Stimulated activated CD8-positive, alpha-beta memory T cell treated with anti-CD3 and anti-CD28 coated beads, Interleukin-12 subunit alpha, Interleukin-12 subunit beta, amount 100 ng/mL, for 24 hours (primary cell): ENCODE data around the gene TEAD3.
"Not testable (repeated sequence)": the region's sequence is repeated elsewhere in the genome, so short reads cannot be mapped to it uniquely, and the experiment has no call there.

ENCODE experiments used
- DNase-seq: peaks from one replicate; pipeline ENCODE4 v3.0.0-alpha.2; 2020; ENCODE audit errors: extremely low read depth

Gene TEAD3

DNA sequence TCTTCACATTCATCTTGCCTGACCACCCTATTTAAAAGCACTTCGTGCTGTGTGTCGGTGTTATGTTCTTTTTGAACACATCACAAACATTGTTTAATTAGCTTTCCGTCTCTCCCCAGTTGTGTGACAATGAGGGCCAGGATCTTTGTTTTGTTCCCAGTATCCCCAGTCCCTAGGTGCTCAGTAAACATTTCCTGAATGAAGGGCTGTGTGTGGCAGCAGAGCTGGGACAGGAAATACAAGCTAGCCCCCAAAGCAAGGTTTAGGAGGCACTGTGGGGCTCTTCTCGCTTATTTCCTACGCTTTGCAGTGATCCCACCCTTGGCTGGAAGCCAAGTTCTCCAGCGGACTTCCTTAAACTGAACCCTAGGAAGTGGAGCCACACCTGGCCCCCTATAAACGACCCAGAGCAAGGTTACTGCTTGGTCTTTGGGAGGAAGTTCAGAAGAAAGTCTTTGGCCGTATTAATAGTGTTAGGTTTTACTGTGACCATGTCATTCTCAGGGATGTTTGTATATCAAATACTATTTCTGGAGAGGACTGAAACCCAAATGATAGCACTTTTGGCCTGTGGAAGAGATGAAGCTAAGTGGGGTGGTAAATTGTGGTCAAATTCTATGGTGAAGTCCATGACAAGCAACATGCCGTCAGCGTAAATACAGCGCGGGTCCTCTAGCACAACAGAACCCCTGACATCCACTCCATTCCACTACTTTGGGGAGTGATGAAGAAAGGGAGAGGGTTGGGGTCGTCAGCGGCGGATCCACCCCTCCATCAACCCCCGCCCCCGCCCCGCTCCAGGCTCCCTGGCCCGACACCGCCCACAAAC, 45.3 kb downstream of the TEAD3 start:
- no peak for DNase-seq

- DNase-seq = no peak
Observed at GRCh38 chr6:35449287-35449881, 47.5 kb downstream of the TEAD3 start.

DNA sequence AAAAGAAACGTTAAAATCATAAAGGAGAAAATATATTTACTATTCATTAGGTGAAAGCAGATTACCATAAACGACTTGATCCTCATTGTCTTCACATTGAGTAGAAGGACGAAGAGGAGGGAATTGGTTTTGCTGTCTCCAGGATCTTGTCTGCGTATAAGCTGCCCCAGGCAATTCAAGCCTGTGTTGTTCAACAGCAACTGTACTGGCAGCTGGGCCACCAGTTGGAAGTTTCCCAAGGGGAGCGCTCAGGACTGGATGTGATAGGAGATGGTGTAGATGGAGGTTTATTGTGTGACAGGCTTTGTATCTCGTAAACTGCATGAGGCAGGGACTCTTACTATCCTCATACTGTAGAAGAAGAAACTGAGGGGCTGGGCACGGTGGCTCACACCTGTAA, 48.7 kb downstream of the TEAD3 start:
- no peak for DNase-seq

DNA sequence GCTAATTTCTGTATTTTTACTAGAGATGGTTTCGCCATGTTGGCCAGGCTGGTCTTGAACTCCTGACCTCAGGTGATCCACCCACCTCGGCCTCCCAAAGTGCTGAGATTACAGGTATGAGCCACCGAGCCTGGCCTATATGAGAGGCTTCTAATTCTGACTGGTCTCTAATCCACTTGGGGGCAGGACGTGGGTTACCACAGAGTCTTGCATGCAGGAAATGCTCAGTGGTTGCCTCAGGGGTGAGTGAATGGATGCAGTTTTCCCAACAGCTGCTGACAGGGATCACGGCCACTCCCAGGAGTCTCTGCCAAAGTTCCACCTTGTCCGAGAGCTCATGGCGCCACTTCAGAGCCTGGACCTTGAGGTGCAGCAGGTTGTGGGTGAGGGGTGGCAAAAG, 51.2 kb downstream of the TEAD3 start:
- DNase-seq = no peak

DNA sequence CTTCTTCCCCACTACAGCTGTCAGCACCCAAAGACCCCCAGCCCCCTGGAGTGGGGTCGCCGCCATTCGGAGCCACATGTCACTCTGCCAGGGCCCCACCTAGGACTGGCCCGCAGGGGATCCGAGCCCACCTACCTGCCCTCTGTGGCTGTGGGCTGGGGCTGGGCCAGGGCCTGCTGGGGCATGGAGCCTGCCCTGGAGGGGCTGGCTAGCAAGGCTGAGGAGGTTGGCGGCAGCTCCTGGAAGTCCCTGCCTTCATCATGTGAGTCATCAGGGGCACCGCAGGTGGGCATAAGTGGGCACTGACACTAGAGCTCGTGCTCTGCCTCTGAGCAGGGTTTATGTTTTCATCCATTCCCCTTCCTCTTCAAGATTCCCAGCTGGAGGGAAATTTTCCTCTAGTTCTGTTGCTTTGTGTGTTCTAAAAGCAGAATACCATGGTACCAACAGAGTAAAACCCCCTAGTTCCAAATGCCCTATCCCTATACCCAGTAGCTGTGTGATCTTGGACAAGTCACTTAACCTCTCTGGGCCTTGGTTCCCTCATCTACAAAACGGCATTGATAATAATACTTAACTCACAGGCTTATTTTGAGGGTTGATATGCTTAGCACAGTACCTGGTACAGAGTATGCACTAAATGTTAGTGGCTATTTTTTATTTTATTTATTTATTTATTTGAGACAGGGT, 53.4 kb downstream of the TEAD3 start:
- DNase-seq = no peak

- DNase-seq = no peak
Observed at GRCh38 chr6:35442693-35443092, 54.2 kb downstream of the TEAD3 start.

DNA sequence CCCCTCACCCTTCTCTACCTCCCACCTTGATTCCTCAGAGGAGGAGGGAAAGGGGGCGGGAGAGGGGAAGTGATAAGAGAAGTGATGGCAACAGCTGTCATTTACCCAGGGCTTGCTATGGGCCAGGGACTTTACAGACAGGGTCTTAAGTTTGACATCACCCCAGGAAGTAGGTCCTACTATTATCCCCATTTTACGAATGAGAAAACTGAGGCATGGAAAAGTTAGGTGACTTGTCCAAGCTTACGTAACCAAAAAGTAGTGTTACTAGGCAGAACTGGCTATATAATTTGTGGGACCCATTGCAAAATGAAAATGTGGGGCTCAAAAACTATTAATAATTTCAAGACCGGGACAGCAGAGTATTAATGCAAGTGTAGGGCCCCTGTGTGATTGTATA, 55.2 kb downstream of the TEAD3 start:
- no peak for DNase-seq

DNA sequence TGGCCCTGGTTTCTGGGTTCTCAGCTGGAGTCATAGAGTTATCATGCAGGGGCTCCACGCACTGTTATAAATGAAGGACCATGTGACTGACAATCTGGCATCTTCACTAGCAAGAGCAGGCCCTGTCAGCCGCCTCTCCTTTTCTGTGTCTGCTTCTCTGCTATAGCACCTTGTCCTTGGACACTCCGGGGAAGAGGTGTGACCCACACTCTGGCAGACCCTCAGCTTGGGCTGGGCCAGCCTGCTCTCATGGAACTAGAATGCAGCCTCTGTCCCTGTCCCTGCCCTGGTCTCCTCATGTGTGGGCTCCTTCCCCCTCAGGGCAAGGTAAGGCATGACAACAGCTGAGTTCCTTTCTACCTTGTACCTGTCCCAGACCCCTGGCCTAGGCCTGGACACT, 55.7 kb downstream of the TEAD3 start:
- no peak for DNase-seq

DNA sequence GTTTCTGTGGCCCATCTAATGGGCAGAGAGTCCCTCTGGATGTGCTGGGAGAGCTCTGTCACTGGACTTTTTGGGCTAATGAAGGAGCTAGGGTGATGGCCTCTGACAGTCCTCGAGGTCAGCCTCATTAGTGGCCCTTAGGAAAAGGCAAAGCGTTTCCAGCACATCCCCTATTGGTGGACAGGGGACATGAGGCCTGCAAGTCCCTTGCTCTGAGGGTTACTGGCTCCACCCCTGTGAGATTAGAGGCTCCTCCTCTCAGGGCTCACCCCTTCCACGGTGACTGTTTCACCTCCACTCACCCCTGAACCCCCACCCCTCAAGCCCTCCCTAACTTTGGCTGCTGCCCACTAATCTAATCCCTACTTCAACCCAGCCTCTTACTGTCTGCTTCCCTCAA, 57.6 kb downstream of the TEAD3 start:
- no peak for DNase-seq

GRCh38 chr6:35438378-35439065, 58.4 kb downstream of the TEAD3 start:
- DNase-seq = not testable (repeated sequence)

- DNase-seq = no peak
Observed at GRCh38 chr6:35436071-35436857, 60.6 kb downstream of the TEAD3 start.

- no peak for DNase-seq
Observed at GRCh38 chr6:35435074-35435837, 61.6 kb downstream of the TEAD3 start.

DNA sequence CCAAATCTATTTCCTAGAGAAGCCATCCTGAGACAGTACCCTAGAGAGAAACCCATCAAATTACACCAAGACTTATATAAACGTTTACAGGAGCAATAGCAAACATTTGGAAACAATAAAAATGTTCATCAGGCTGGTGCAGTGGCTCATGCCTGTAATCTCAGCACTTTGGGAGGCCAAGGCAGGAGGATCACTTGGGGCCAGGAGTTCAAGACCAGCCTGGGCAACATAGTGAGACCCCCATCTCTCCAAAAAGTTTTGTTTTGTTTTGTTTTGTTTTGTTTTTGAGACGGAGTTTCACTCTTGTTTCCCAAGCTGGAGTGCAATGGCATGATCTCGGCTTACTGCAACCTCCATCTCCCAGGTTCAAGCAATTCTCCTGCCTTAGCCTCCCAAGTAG, 64.2 kb downstream of the TEAD3 start:
- not testable (repeated sequence) for DNase-seq

GRCh38 chr6:35432291-35432690, 64.6 kb downstream of the TEAD3 start:
- no peak for DNase-seq

- no peak for DNase-seq
Observed at GRCh38 chr6:35429463-35429862, 67.4 kb downstream of the TEAD3 start.

DNA sequence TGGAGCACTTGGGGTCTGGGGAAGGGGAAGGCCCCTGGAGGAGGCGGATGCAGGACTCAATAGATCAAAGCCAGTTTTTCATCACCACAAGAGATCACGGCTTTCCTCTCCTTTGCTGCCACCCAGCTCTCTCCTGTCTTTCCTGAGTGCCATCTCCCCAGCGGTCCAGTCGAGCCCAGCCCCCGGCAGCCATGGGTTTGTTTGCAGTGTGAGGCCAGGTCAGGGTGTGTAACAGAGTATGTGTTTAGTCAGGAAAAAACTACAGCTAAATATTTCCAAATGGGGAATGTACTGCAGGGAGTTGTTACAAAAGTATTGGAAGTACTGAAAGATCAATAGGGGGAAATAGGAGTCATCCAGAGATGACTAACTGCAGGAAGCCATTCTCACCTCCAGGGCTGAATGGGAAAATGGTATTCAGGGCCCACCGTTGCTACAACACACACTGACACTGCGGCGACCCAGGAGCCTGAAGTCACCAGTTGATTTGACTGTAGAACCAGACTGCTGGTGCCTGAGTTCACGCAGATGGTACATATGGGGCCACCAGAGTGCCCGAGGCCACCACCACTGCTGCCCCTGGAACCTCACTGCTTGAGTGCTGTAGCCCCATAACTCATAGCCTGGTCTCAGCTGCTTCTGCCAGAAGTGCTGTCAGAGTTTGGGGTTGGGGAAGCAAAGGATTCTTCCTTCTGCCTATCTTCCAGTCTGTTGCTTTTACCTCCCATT, 68.3 kb downstream of the TEAD3 start:
- DNase-seq = no peak

GRCh38 chr6:35427851-35428321, 69.0 kb downstream of the TEAD3 start:
- no peak for DNase-seq

DNA sequence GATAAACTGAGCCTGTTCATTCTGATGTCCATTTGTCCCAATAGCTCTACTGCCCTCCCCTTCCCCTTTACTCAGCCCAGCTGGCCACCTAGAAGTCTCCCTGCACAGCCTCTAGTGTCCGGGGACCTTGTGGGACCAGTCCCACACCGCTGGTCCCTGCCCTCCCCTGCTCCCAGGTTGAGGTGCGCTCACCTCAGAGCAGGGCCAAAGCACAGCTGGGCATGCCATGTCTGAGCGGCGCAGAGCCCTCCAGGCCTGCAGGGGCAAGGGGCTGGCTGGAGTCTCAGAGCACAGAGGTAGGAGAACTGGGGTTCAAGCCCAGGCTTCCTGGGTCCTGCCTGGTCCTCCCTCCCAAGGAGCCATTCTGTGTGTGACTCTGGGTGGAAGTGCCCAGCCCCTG, 69.4 kb downstream of the TEAD3 start:
- DNase-seq = no peak

GRCh38 chr6:35426074-35426473, 70.8 kb downstream of the TEAD3 start:
- no peak for DNase-seq

DNA sequence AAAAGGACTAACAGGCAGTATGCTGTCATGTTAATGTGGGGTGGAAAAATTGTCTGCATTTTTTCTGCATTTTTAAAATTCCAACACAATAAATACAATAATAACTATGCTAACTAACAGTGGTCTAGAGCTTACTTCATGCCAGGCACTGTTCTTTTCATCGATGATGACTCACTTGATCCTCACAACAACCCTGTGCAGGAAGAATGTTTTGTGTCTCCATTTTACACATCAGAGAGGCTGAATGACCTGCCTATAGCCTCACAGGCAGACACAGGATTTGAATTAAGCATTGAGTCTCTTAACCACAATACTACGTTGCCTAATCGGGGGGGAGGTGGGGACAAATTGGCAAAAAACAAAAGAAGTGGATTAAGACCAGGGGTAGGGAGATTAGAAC, 71.6 kb downstream of the TEAD3 start:
- no peak for DNase-seq
